Uterus (tissue), 2 donors: ENCODE data around the gene JARID2.

ENCODE experiments used
- CTCF ChIP-seq, 4 experiments: fragments of 200-600 bp in 2 of 4; fragments of 450-650 bp in 2 of 4; sonication (generic) in 2 of 4; IDR thresholded peaks; one replicate each; pipeline ENCODE4 v1.5.1; 2016 to 2019; ENCODE audit warnings: antibody characterized with exemption in 4 of 4, mild to moderate bottlenecking in 2 of 4, moderate library complexity in 1 of 4
- POLR2A ChIP-seq, 2 donors: fragments of 450-650 bp; IDR thresholded peaks; one replicate each; pipeline ENCODE4 v1.6.1; 2016; ENCODE audit warnings: antibody characterized with exemption in 2 of 2, mild to moderate bottlenecking in 1 of 2, moderate library complexity in 1 of 2

- TF ChIP-seq CTCF (IDR thresholded peaks at IDR 0.05): no peak
- no peak for TF ChIP-seq POLR2A (IDR thresholded peaks at IDR 0.05)
Measured at GRCh38 chr6:15570171-15570570, 324.3 kb downstream of the JARID2 start.
